Stimulated activated CD4-positive, alpha-beta T cell treated with anti-CD3 and anti-CD28 coated beads, Interleukin-4, amount 100 ng/mL, for 1 hour (primary cell): ENCODE data around the gene SMIM3.
"Not testable (repeated sequence)": the region's sequence is repeated elsewhere in the genome, so short reads cannot be mapped to it uniquely, and the experiment has no call there.

Source experiments
- DNase-seq: peaks from one replicate; pipeline ENCODE4 v3.0.0-alpha.2; 2020

The SMIM3 gene

GRCh38 chr5:150778517-150779396, at the start of gene SMIM3:
Gene SMIM3 (plus strand): TSS chr5:150778757. CDS start chr5:150795441, 16,684 bp downstream.
- peak; percentile 73 for DNase-seq

- DNase-seq: no peak
These were observed 48.7 kb upstream of the SMIM3 start for GRCh38 chr5:150729859-150730258.

GRCh38 chr5:150731669-150732242, 46.8 kb upstream of the SMIM3 start:
- DNase-seq: no peak

GRCh38 chr5:150734579-150735384, 43.8 kb upstream of the SMIM3 start:
- DNase-seq: peak; percentile 7

- DNase-seq: no peak
These were observed 39.7 kb upstream of the SMIM3 start for GRCh38 chr5:150738862-150739261.

- no peak for DNase-seq
These were observed 37.6 kb upstream of the SMIM3 start for GRCh38 chr5:150740992-150741391.

GRCh38 chr5:150742455-150743141, 36.0 kb upstream of the SMIM3 start:
- DNase-seq: not testable (repeated sequence)

GRCh38 chr5:150743142-150743488, 35.4 kb upstream of the SMIM3 start:
- not testable (repeated sequence) for DNase-seq

- DNase-seq: no peak
These were observed 28.1 kb upstream of the SMIM3 start for GRCh38 chr5:150750469-150750868.

- no peak for DNase-seq
These were observed 27.3 kb upstream of the SMIM3 start for GRCh38 chr5:150751096-150751891.

- no peak for DNase-seq
These were observed 25.1 kb upstream of the SMIM3 start for GRCh38 chr5:150753463-150753862.

GRCh38 chr5:150753863-150754262, 24.7 kb upstream of the SMIM3 start:
- DNase-seq: no peak

- no peak for DNase-seq
These were observed 21.4 kb upstream of the SMIM3 start for GRCh38 chr5:150757087-150757649.

- no peak for DNase-seq
These were observed 20.4 kb upstream of the SMIM3 start for GRCh38 chr5:150758203-150758530.

- peak; percentile 93 for DNase-seq
These were observed 19.8 kb upstream of the SMIM3 start, which contains the start of gene DCTN4 for GRCh38 chr5:150758531-150759333. Gene DCTN4 (minus strand): TSS chr5:150759017. CDS start chr5:150758993, 24 bp downstream.

GRCh38 chr5:150759334-150759583, 19.3 kb upstream of the SMIM3 start:
- no peak for DNase-seq

- no peak for DNase-seq
These were observed 16.3 kb upstream of the SMIM3 start for GRCh38 chr5:150762211-150762610.

GRCh38 chr5:150763023-150763769, 15.4 kb upstream of the SMIM3 start:
- no peak for DNase-seq

GRCh38 chr5:150764530-150764929, 14.0 kb upstream of the SMIM3 start:
- no peak for DNase-seq

GRCh38 chr5:150765011-150765798, 13.4 kb upstream of the SMIM3 start:
- no peak for DNase-seq
